CD4-positive, alpha-beta T cell treated with Interleukin-2 at 100 ng/mL for 4 hours (primary cell): ENCODE measurements around the gene ZDHHC19.
"Not testable (repeated sequence)": the region's sequence is repeated elsewhere in the genome, so short reads cannot be mapped to it uniquely, and the experiment has no call there.

ENCODE experiments used
- DNase-seq: peaks from one replicate; pipeline ENCODE4 v3.0.0-alpha.2; 2020; ENCODE audit warnings: low spot score

The ZDHHC19 gene

DNA sequence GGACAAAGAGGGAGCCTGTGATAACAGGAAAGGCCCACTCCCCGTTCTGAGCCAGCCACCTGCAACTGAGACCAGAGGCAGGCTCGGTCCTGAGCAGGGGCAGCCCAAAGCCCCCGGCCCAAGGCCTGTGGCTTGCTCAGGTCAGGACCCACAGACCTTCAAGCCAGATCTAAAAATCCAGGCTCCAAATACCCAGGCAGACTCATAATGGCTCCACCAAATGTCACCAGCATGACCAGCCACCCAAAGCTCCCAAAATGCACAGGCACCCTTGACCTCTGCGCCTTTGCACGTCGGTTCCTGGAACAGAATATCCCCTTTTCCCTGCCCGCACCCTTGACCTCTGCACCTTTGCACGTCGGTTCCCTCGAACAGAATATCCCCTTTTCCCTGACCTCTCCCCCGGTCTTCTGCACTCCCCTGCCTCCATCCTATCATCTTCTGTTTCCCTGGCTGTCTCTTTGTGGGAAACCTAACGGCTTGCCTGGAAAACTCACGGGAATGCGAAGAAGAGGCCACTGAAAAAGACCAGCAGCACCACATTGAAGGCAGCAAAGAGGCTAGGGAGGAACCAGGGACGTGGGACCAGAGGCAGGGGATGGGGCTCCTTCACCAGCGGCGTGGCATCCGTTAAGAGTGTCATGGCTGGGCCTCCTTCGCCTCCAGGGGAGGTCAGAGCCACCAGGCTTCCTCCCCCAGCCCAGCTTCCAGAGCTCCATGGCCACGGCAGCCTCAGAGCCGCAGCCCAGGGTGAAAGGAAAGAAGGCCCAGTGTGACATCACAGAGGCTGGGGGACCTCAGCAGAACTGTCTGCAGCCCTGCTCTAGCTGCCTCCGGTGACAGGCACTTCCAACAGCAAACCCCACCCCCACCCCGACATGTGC lies at the start of gene ZDHHC19:
ZDHHC19 (minus strand) TSS at position 728 of the 884 bp plus-strand sequence; CDS start at position 643, 85 bp downstream.
- DNase-seq: no peak

DNA sequence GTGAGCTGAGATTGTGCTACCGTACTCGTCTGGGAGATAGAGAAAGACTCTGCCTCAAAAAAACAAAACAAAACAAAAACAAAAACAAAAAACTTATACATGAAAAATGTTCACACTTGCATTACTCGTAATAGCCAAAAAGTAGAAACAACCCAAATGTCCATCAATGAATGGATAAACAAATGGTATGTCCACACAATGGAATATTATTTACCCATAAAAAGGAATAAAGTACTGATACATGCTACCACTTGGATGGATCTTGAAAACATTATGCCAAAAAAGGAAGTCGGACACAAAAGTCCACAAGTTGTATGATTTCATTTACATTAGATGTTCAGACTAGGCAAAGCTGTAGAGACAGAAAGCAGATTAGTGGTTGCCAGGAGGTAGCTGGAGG lies 49.6 kb upstream of the ZDHHC19 start:
- DNase-seq: no peak

- no peak for DNase-seq
Measured at GRCh38 chr3:196255776-196256175, 44.6 kb upstream of the ZDHHC19 start.

GRCh38 chr3:196254376-196255283 lies 43.4 kb upstream of the ZDHHC19 start:
- DNase-seq: no peak

- no peak for DNase-seq
Measured at GRCh38 chr3:196251918-196252317, 40.7 kb upstream of the ZDHHC19 start.

DNA sequence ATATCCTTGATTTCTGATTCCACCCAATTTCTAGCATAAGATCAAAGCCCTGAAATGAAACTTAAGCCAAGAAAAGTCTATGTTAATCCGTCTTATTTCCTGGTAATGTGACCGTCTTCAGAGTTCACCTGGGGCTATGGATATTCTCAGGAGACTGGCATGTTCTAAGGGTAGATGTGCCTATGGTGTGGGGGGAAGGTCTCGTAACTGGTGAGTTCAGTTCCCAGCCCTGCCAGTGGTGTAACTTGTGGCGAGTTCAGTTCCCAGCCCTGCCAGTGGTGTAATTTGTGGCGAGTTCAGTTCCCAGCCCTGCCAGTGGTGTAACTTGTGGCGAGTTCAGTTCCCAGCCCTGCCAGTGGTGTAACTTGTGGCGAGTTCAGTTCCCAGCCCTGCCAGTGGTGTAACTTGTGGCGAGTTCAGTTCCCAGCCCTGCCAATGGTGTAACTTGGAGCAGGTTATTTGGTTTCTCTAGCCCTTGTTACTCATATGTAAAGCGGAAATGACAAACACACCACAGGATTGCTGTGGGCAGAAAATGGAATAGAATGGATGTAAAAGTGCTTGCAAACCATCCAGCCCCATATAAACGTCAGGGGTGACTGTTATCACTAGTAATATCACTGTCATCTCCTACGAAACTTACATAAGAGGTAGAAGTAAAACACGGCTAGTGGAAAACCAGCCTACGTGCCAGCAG lies 35.6 kb upstream of the ZDHHC19 start:
- DNase-seq: peak; percentile 28

DNA sequence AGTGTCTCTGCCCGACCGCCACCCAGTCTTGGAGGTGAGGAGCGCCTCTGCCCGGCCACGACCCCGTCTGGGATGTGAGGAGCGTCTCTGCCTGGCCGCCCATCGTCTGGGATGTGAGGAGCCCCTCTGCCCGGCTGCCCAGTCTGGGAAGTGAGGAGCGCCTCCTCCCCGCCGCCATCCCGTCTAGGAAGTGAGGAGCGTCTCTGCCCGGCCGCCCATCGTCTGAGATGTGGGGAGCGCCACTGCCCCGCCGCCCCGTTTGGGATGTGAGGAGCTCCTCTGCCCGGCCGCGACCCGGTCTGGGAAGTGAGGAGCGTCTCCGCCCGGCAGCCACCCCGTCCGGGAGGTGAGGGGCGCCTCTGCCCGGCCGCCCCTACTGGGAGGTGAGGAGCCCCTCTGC lies 33.0 kb upstream of the ZDHHC19 start:
- not testable (repeated sequence) for DNase-seq

DNA sequence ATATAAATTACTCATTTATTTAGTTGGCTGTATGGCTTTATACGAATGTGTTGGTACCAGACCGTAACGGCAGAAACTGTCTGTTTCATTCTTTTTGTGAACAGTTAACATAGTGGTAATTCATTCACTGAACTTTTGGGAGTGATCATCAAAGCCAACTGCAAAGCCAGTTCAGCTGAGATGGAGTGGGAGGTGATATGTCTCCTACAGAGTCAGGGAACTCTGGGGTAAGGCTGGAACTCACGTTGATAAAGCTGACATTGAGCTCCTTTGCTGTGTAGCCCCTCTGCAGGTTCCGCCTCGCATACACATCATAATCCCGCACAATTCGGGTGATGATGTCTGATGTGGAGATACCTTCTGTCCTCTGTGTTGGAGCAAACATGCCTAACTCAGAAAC lies 30.5 kb upstream of the ZDHHC19 start:
- DNase-seq: no peak

DNA sequence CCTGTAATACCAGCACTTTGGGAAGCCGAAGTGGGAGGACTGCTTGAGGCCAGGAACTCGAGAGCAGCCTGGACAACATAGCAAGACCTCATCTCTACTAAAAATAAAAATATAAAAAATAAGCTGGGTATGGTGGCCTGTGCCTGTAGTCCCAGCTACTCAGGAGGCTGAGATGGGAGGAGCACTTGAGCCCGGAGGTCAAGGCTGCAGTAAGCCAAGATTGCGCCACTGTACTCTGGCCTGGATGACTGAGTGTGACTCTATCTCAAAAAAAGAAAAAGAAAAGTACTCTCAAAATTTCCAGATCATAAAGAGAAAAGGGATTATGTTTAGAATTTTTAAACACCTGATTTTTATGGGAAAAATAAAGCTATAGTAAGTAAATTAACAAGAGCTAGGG lies 29.2 kb upstream of the ZDHHC19 start:
- no peak for DNase-seq

- DNase-seq: no peak
Measured at GRCh38 chr3:196238612-196239560, 27.7 kb upstream of the ZDHHC19 start.

GRCh38 chr3:196237203-196237602 lies 26.0 kb upstream of the ZDHHC19 start:
- no peak for DNase-seq

GRCh38 chr3:196236223-196236622 lies 25.0 kb upstream of the ZDHHC19 start:
- no peak for DNase-seq

GRCh38 chr3:196235452-196236122 lies 24.4 kb upstream of the ZDHHC19 start:
- no peak for DNase-seq

GRCh38 chr3:196232882-196233251 lies 21.7 kb upstream of the ZDHHC19 start:
- DNase-seq: no peak

- DNase-seq: no peak
Measured at GRCh38 chr3:196232154-196232881, 21.1 kb upstream of the ZDHHC19 start.

GRCh38 chr3:196227629-196228493 lies 16.7 kb upstream of the ZDHHC19 start:
- no peak for DNase-seq

- no peak for DNase-seq
Measured at GRCh38 chr3:196227121-196227561, 15.9 kb upstream of the ZDHHC19 start.

- no peak for DNase-seq
Measured at GRCh38 chr3:196225763-196226364, 14.7 kb upstream of the ZDHHC19 start.
